Measurements from ENCODE around the gene GRK3. TPM values are rescaled to one million over a fixed set of nuclear protein-coding genes. Genes with fewer than 3 reads are reported as not detected.

Gene GRK3
- total and polyA plus RNA-seq, 2 of the 4 experiments (the other 2 are of a cell fraction) = 0.58 to 1.6 TPM

DNA sequence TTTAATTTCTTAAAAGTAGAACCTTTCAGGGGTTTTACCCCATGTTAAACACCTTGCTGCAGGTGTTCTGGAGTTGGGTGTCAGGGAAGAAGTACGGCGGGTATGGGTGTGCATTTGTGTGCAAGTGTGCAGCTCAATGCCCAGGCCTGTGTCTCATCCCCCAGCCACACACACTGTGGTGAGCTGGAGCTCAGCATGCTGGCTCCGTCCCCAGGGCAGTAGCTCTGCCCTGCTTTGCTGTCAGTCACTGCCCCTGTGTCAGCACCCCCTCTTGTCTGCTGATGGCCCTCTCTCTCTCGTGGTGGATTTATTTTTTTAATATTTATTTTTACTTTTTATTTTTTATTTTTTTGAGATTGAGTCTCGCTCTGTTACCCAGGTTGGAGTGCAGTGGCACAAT is 141.7 kb downstream of the GRK3 start:
- Histone ChIP-seq H3K27ac (ENCODE audit: insufficient read depth, low read length) (no peak overlapping the region), H3K36me3 (ENCODE audit: control insufficient read depth, insufficient read depth, low read length) (no peaks in the 10 kb centered on the region), H3K14ac (replicated peaks; ENCODE audit: low read depth, low read length) (no peak overlapping the region), H4K91ac (ENCODE audit: insufficient read depth, low read depth, low read length) (no peak overlapping the region), H2AFZ (replicated peaks; ENCODE audit: low read length, poor library complexity) (no peak overlapping the region), H3K4me1 (ENCODE audit: control insufficient read depth, insufficient read depth, low read length) (no peaks in the 10 kb centered on the region), H2BK15ac (ENCODE audit: low read depth, low read length) (no peak overlapping the region), H2AK9ac (replicated peaks; ENCODE audit: low read depth, low read length, poor library complexity) (no peak overlapping the region), H2BK20ac (ENCODE audit: low read depth, low read length) (no peak overlapping the region), H3K18ac (ENCODE audit: low read depth, low read length) (no peak overlapping the region), H3K9me3 (ENCODE audit: control insufficient read depth, insufficient read depth, low read length) (no peaks in the 10 kb centered on the region), H3K4ac (ENCODE audit: low read depth, low read length) (no peak overlapping the region), H3K9ac (ENCODE audit: low read depth, low read length) (no peak overlapping the region), H3K27me3 (ENCODE audit: control insufficient read depth, insufficient read depth, low read length) (no peaks in the 10 kb centered on the region), H4K5ac (ENCODE audit: low read depth, low read length) (no peak overlapping the region), H3K4me2 (ENCODE audit: low read depth, low read length) (no peak overlapping the region), H4K8ac (ENCODE audit: low read depth in 2 of 2, low read length in 2 of 2) (no peak overlapping the region), H4K20me1 (ENCODE audit: insufficient read depth, low read length) (no peaks in the 10 kb centered on the region), H3K9me1 (ENCODE audit: insufficient read depth, low read length) (no peaks in the 10 kb centered on the region), H3K79me1 (ENCODE audit: low read depth in 1 of 2, low read length in 2 of 2) (no peaks in the 10 kb centered on the region), H3K4me3 (ENCODE audit: insufficient read depth, low read depth, low read length) (no peak overlapping the region), H2BK120ac (ENCODE audit: low read depth, low read length) (no peak overlapping the region), H2AK5ac (ENCODE audit: low read depth, low read length) (no peak overlapping the region), H3K56ac (ENCODE audit: extremely low read depth, insufficient read depth, low read length) (no peak overlapping the region), H2BK5ac (ENCODE audit: low read depth, low read length, poor library complexity, severe bottlenecking) (no peak overlapping the region), H3K23ac (ENCODE audit: low read depth, low read length) (no peak overlapping the region)
- ATAC-seq (ENCODE audit: low read depth) (no peak), DNase-seq (no peak)
- intact Hi-C loops (cut with micrococcal nuclease) = no loop called here
- TF ChIP-seq RAD21 (IDR thresholded peaks at IDR 0.05; ENCODE audit: low read length) = no peak
- TF ChIP-seq RFX5 (IDR thresholded peaks at IDR 0.05; ENCODE audit: low read depth, low read length) = no peak
- no peak for TF ChIP-seq FOS (IDR thresholded peaks at IDR 0.05; ENCODE audit: low read depth, low read length)
- TF ChIP-seq, protein P1, sequence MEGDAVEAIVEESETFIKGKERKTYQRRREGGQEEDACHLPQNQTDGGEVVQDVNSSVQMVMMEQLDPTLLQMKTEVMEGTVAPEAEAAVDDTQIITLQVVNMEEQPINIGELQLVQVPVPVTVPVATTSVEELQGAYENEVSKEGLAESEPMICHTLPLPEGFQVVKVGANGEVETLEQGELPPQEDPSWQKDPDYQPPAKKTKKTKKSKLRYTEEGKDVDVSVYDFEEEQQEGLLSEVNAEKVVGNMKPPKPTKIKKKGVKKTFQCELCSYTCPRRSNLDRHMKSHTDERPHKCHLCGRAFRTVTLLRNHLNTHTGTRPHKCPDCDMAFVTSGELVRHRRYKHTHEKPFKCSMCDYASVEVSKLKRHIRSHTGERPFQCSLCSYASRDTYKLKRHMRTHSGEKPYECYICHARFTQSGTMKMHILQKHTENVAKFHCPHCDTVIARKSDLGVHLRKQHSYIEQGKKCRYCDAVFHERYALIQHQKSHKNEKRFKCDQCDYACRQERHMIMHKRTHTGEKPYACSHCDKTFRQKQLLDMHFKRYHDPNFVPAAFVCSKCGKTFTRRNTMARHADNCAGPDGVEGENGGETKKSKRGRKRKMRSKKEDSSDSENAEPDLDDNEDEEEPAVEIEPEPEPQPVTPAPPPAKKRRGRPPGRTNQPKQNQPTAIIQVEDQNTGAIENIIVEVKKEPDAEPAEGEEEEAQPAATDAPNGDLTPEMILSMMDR (conservative IDR thresholded peaks at IDR 0.05; ENCODE audit: low read depth, low read length) = no peak
- no peak for TF ChIP-seq MAFK (IDR thresholded peaks at IDR 0.05; ENCODE audit: low read depth, low read length)
- TF ChIP-seq SMC3 (IDR thresholded peaks at IDR 0.05; ENCODE audit: low read depth, low read length) = no peak
- TF ChIP-seq MAZ (IDR thresholded peaks at IDR 0.05; ENCODE audit: borderline replicate concordance, low read depth, low read length) = no peak
- TF ChIP-seq, protein P2, sequence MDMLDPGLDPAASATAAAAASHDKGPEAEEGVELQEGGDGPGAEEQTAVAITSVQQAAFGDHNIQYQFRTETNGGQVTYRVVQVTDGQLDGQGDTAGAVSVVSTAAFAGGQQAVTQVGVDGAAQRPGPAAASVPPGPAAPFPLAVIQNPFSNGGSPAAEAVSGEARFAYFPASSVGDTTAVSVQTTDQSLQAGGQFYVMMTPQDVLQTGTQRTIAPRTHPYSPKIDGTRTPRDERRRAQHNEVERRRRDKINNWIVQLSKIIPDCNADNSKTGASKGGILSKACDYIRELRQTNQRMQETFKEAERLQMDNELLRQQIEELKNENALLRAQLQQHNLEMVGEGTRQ (IDR thresholded peaks at IDR 0.05; ENCODE audit: low read depth, low read length) = no peak
- no peak for TF ChIP-seq BHLHE40 (IDR thresholded peaks at IDR 0.05; ENCODE audit: low read depth, low read length)
- no peak for TF ChIP-seq POLR2A (IDR thresholded peaks at IDR 0.05; ENCODE audit: low read depth, low read length)
- TF ChIP-seq, protein P3, sequence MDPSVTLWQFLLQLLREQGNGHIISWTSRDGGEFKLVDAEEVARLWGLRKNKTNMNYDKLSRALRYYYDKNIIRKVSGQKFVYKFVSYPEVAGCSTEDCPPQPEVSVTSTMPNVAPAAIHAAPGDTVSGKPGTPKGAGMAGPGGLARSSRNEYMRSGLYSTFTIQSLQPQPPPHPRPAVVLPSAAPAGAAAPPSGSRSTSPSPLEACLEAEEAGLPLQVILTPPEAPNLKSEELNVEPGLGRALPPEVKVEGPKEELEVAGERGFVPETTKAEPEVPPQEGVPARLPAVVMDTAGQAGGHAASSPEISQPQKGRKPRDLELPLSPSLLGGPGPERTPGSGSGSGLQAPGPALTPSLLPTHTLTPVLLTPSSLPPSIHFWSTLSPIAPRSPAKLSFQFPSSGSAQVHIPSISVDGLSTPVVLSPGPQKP (IDR thresholded peaks at IDR 0.05; ENCODE audit: borderline replicate concordance, low read depth, low read length) = no peak
- no peak for TF ChIP-seq RCOR1 (IDR thresholded peaks at IDR 0.05; ENCODE audit: insufficient replicate concordance, low read length)
- no peak for TF ChIP-seq MXI1 (IDR thresholded peaks at IDR 0.05; ENCODE audit: borderline replicate concordance, low read depth, low read length)
- no peak for TF ChIP-seq NFE2L2 (IDR thresholded peaks at IDR 0.05; ENCODE audit: low read depth, low read length)
- no peak for TF ChIP-seq CHD1 (IDR thresholded peaks at IDR 0.05; ENCODE audit: low read depth, low read length)
- TF ChIP-seq CEBPB (IDR thresholded peaks at IDR 0.05; ENCODE audit: low read depth, low read length) = no peak
- BruUV-seq (replicated peaks) = no TSS peak
- ChIA-PET CTCF (interaction anchor here (0.6 kb wide), 1 partner anchor 287 kb away, joined by 8 read pairs; no protein-coding TSS in a partner anchor), POLR2A (ENCODE audit: unreplicated experiment) (no interaction called here)
- WGBS, 2 experiments (ENCODE audit: extremely low coverage in 2 of 2, insufficient read length in 1 of 2) = no CpG with 5 or more reads among the region's 5 CpGs
- in situ Hi-C loops (cut with MboI; ENCODE audit: low sequenced_read_pairs) = no loop called here
- dilution Hi-C loops (cut with HindIII; ENCODE audit: low sequenced_read_pairs, unreplicated experiment) = no loop called here

Measured in IMR-90 (cell line).